K562 (cell line): ENCODE measurements around the gene PRKCE.

Source experiments
- BRCA1 ChIP-seq, 2 experiments: fragments of 450-650 bp in 1 of 2; sonication (generic) in 1 of 2; formaldehyde crosslinking in 1 of 2; IDR thresholded peaks; 2 replicates each; pipeline versions ENCODE4 v1.5.0 to v1.6.1; 2017 to 2020; ENCODE audit warnings: mild to moderate bottlenecking in 1 of 2, missing genetic modification reagents in 1 of 2
- TCF7L2 ChIP-seq: fragments of 150-350 bp; IDR thresholded peaks from 2 replicates; pipeline ENCODE4 v1.6.1; 2016; ENCODE audit warnings: low read depth, mild to moderate bottlenecking, low read length, moderate library complexity
- TF ChIP-seq, protein P1 (sequence below): sonication (generic); formaldehyde crosslinking; IDR thresholded peaks from 2 replicates; pipeline ENCODE4 v1.8.0; 2023; ENCODE audit warnings: mild to moderate bottlenecking, missing genetic modification reagents
- TF ChIP-seq, protein P2 (sequence below): sonication (generic); formaldehyde crosslinking; IDR thresholded peaks from 2 replicates; pipeline ENCODE4 v1.4.0; 2020; ENCODE audit warnings: mild to moderate bottlenecking, missing genetic modification reagents

DNA sequence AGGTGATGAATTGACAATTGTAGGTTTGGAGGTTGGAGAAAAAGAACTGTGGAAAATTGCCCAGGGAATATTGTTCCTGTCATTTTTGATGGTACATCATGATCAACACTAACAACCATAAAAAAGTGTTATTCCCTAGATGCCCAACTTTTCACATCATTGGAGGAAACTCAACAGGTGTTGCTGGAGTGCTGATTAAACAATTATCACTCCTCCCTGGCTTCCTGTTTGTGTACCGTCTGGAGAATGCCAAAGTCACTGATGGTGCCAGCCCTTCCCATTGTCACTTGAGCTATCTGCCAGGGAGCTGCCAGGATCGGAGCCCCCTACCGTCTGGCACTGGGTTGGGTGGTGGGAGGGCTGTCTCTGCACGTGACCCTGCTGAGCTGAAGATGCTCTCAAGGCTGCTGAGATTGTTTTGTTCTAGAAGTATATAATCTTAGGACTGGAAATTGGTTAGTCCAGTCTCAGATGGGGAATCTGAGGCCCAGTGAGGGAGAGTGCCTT, 156.9 kb downstream of the PRKCE start:
- TF ChIP-seq, protein P1, sequence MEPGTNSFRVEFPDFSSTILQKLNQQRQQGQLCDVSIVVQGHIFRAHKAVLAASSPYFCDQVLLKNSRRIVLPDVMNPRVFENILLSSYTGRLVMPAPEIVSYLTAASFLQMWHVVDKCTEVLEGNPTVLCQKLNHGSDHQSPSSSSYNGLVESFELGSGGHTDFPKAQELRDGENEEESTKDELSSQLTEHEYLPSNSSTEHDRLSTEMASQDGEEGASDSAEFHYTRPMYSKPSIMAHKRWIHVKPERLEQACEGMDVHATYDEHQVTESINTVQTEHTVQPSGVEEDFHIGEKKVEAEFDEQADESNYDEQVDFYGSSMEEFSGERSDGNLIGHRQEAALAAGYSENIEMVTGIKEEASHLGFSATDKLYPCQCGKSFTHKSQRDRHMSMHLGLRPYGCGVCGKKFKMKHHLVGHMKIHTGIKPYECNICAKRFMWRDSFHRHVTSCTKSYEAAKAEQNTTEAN (CRISPR knock-in tag): no peak
- TF ChIP-seq TCF7L2: no peak
- TF ChIP-seq, protein P2, sequence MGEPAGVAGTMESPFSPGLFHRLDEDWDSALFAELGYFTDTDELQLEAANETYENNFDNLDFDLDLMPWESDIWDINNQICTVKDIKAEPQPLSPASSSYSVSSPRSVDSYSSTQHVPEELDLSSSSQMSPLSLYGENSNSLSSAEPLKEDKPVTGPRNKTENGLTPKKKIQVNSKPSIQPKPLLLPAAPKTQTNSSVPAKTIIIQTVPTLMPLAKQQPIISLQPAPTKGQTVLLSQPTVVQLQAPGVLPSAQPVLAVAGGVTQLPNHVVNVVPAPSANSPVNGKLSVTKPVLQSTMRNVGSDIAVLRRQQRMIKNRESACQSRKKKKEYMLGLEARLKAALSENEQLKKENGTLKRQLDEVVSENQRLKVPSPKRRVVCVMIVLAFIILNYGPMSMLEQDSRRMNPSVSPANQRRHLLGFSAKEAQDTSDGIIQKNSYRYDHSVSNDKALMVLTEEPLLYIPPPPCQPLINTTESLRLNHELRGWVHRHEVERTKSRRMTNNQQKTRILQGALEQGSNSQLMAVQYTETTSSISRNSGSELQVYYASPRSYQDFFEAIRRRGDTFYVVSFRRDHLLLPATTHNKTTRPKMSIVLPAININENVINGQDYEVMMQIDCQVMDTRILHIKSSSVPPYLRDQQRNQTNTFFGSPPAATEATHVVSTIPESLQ: no peak
- no peak for TF ChIP-seq BRCA1 (IDR thresholded peaks at IDR 0.05)
- TF ChIP-seq BRCA1 (CRISPR knock-in tag; IDR thresholded peaks at IDR 0.05): no peak
